Naive thymus-derived CD8-positive, alpha-beta T cell (primary cell): ENCODE measurements around the gene CHRM1. TPM values are rescaled to one million over a fixed set of nuclear protein-coding genes. Genes with fewer than 3 reads are reported as not detected.
"Not testable (repeated sequence)": the region's sequence is repeated elsewhere in the genome, so short reads cannot be mapped to it uniquely, and the experiment has no call there.

Experiments used
- ATAC-seq, 2 donors: fragments of 150-1000 bp; cut with Tn5 transposase in 1 of 2; sonication (Bioruptor Pico), chemical (Tn5 transposase) in 1 of 2; 1 replicate in 1 of 2; 2 replicates in 1 of 2; pipeline ENCODE4 v1.10.0; 2021; ENCODE audit warnings: mild to moderate bottlenecking in 2 of 2, moderate library complexity in 2 of 2
- POLR2A ChIA-PET: fragments of 350-600 bp; sonication (Branson Sonifier 250); formaldehyde crosslinking; loops from one replicate; lab custom pipeline; 2021; ENCODE audit warnings: antibody characterized with exemption; lab: Charles Lee
- DNase-seq, 10 donors: peaks; one replicate each; pipeline versions ENCODE4 v3.0.0 to v3.0.0-alpha.2; 2020 to 2022
- H3K27ac Mint-ChIP-seq, 10 donors: one replicate each; pipeline ENCODE4 v1.8.0; 2020 to 2022; ENCODE audit warnings: mild to moderate bottlenecking in 10 of 10, mixed read lengths in 10 of 10, moderate library complexity in 4 of 10, inconsistent platforms in 1 of 10
- H3K27me3 Mint-ChIP-seq, 5 donors: one replicate each; pipeline ENCODE4 v1.8.0; 2021 to 2022; ENCODE audit warnings: mixed read lengths in 5 of 5
- H3K36me3 Mint-ChIP-seq, 3 donors: one replicate each; pipeline ENCODE4 v1.8.0; 2020 to 2022; ENCODE audit warnings: mixed read lengths in 3 of 3, mild to moderate bottlenecking in 2 of 3, inconsistent platforms in 1 of 3
- H3K4me1 Mint-ChIP-seq, 4 donors: one replicate each; pipeline ENCODE4 v1.8.0; 2021 to 2022; ENCODE audit warnings: mixed read lengths in 4 of 4
- H3K4me3 Mint-ChIP-seq, 10 donors: one replicate each; pipeline ENCODE4 v1.8.0; 2020 to 2022; ENCODE audit warnings: mild to moderate bottlenecking in 10 of 10, mixed read lengths in 10 of 10, moderate library complexity in 6 of 10, inconsistent platforms in 1 of 10
- H3K9me3 Mint-ChIP-seq, 9 donors: one replicate each; pipeline ENCODE4 v1.8.0; 2020 to 2022; ENCODE audit warnings: mixed read lengths in 9 of 9, mild to moderate bottlenecking in 3 of 9, inconsistent platforms in 1 of 9, moderate library complexity in 1 of 9
- polyA plus RNA-seq, 3 donors: library from polyadenylated mRNA; unstranded; fragments of 300-500 nt; fragmentation: Illumina TruSeq; gene quantifications; one replicate each; pipeline ENCODE4 v1.2.3, GENCODE V29; 2021
- total RNA-seq, 8 experiments: library from RNA in 2 of 8; stranded (reverse) in 2 of 8; gene quantifications; one replicate each; pipeline ENCODE4 v1.2.3 and lab custom pipeline; 2021 to 2026

Gene CHRM1, protein sequence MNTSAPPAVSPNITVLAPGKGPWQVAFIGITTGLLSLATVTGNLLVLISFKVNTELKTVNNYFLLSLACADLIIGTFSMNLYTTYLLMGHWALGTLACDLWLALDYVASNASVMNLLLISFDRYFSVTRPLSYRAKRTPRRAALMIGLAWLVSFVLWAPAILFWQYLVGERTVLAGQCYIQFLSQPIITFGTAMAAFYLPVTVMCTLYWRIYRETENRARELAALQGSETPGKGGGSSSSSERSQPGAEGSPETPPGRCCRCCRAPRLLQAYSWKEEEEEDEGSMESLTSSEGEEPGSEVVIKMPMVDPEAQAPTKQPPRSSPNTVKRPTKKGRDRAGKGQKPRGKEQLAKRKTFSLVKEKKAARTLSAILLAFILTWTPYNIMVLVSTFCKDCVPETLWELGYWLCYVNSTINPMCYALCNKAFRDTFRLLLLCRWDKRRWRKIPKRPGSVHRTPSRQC
- total RNA-seq (not detected), polyA plus RNA-seq (not detected), total RNA-seq (lab: John Stamatoyannopoulos, UW) (0 reads per million in 6 experiments)

DNA sequence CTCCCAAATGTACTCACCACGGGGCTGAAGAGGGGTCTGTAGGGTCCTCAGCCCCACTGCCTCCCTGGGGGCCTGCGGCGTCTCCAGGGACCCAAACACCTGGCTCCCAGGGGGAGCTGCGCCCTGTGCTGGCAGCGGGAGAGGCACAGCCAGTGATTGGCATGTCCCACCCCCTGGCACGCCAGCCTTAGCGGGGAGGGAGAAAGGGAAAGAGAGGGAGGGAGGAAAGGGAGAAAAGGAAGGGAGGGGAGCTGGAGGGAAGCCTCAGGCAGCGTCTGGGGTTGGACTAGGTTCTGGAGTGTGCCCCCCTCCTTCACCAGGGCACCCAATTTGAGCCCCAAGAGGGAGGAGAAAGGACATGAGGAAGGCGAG, at the start of gene CHRM1:
TSS of gene CHRM1 (minus strand) at position 163 of the 372 bp plus-strand sequence. CDS start 10,263 bp downstream, outside the sequence.
- H3K27me3 Mint-ChIP-seq: peaks cover 16 to 49% (median 29%) of the 10 kb centered on the region in 5 donors
- peak within 1 kb of the TSS in 1 of 10 donors; percentile 76 for H3K4me3 Mint-ChIP-seq
- no peak for DNase-seq
- H3K9me3 Mint-ChIP-seq: no peaks in the 10 kb centered on the region
- H3K27ac Mint-ChIP-seq: peak within 1 kb of the TSS in 2 of 10 donors; percentile 40 to 59
- peaks cover 9 to 30% (median 22%) of the 10 kb centered on the region in 4 donors for H3K4me1 Mint-ChIP-seq
- POLR2A ChIA-PET: no interaction called here
- no peaks in the 10 kb centered on the region for H3K36me3 Mint-ChIP-seq
- ATAC-seq: no peak

DNA sequence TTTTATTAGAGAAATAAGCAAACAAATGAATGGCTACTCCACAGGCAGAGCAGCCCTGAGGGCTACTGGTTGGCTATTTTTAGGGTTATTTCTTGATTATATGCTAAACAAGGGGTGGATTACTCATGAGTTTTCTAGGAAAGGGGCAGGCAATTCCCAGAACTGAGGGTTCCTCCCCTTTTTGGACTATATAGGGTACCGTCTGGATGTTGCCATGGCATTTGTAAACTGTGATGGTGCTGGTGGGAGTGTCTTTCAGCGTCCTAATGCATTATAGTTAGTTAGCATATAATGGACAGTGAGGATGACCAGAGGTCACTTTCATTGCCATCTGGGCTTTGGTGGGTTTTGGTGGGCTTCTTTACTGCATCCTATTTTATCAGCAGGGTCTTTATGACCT, 44.4 kb upstream of the CHRM1 start:
- Mint-ChIP-seq H3K36me3 (peaks cover 0 to 2% (median 0%) of the 10 kb centered on the region in 3 donors), H3K4me3 (no peak overlapping the region), H3K9me3 (peaks cover 0 to 16% (median 4%) of the 10 kb centered on the region in 9 donors), H3K27ac (no peak overlapping the region), H3K4me1 (no peaks in the 10 kb centered on the region), H3K27me3 (peaks cover 8 to 39% (median 15%) of the 10 kb centered on the region in 5 donors)
- POLR2A ChIA-PET: no interaction called here
- DNase-seq (no peak), ATAC-seq (no peak)

DNA sequence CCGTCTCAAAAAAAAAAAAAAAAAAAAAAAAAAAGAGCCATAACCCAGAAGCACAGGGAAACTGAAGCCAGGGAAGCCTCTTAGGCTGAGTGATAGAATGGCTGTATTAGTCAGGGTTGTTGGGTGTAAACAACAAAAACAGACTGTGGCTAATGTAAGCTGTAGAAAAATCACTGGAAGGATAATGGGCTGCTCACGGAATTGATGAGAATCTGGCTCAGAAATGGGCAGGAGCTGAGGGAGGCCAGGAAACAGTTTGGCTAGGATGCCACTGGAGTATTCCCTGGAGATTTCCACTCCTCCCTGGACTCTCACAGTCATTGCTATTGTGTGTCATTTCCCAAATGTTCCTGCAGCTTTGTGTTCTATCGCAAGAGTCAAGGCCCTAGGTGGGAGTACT, 41.2 kb upstream of the CHRM1 start:
- no peaks in the 10 kb centered on the region for H3K36me3 Mint-ChIP-seq
- peaks cover 0 to 4% (median 0%) of the 10 kb centered on the region in 4 donors for H3K4me1 Mint-ChIP-seq
- H3K9me3 Mint-ChIP-seq: peaks cover 0 to 12% (median 4%) of the 10 kb centered on the region in 9 donors
- no peak overlapping the region for H3K27ac Mint-ChIP-seq
- no peak for ATAC-seq
- DNase-seq: no peak
- H3K27me3 Mint-ChIP-seq: peaks cover 7 to 27% (median 14%) of the 10 kb centered on the region in 5 donors
- no peak overlapping the region for H3K4me3 Mint-ChIP-seq
- POLR2A ChIA-PET: no interaction called here

DNA sequence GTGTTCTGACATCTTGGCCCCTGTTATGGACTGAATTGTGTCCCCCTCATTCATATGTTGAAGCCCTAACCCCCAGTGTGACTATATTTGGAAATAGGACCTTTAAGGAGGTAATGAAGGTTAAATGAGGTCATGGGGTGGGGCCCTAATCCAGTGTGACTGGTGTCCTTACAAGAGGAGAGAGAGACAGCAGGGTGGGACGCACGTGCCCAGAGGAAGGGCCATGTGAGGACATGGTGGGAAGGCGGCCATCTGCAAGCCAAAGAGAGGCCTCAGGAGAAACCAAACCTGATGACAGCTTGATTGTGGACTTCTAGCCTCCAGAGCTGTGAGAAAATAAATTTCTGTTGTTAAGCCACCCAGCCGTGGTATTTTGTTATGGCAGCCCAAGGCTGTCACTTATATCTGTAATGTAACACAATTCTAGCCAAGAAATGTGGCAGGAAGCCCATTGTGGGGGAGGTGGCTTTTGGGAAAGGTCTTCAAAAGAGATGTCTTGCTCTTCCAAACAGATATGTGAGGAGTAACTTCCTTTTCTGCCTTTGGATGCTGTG, 39.9 kb upstream of the CHRM1 start:
- Mint-ChIP-seq H3K4me3 (no peak overlapping the region), H3K27ac (no peak overlapping the region), H3K36me3 (no peaks in the 10 kb centered on the region), H3K27me3 (peaks cover 2 to 15% (median 12%) of the 10 kb centered on the region in 5 donors), H3K9me3 (peaks cover 0 to 2% (median 0%) of the 10 kb centered on the region in 9 donors), H3K4me1 (peaks cover 0 to 4% (median 0%) of the 10 kb centered on the region in 4 donors)
- DNase-seq (no peak), ATAC-seq (no peak)
- POLR2A ChIA-PET: no interaction called here

DNA sequence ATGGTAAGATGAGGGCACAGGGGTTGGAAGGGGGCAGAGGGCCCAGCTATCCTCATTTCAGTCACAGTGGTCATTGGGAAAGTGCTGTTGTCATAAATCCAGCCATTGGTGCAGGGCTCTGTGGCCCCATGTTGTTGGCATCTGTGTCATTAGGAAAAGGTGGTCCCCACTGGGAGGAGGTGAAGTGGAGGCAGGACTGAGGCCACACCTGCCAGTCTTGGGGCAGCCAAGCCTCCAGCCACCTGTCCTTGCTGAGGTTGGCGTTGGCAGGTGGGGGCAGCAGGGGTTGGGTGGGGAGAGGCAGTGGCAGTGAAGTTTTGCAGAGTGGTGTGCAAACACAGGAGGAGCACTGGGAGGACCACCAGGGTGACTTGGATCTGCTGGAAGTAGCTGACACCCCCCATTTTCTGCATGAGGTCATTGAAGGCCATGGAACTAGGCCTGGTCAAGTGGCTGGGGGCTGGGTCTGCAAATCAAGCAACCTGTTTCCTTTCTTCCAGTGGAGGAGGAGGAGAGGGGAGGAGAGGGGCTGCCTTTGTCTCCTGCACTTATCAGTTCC, 38.3 kb upstream of the CHRM1 start:
- no peak for ATAC-seq
- no peak overlapping the region for H3K4me3 Mint-ChIP-seq
- no peak for DNase-seq
- H3K27me3 Mint-ChIP-seq: peaks cover under 1 to 5% (median 4%) of the 10 kb centered on the region in 5 donors
- POLR2A ChIA-PET: no interaction called here
- no peak overlapping the region for H3K27ac Mint-ChIP-seq
- H3K36me3 Mint-ChIP-seq: no peaks in the 10 kb centered on the region
- H3K9me3 Mint-ChIP-seq: peaks cover 0 to 2% (median 0%) of the 10 kb centered on the region in 9 donors
- peaks cover 0 to 4% (median 0%) of the 10 kb centered on the region in 4 donors for H3K4me1 Mint-ChIP-seq

DNA sequence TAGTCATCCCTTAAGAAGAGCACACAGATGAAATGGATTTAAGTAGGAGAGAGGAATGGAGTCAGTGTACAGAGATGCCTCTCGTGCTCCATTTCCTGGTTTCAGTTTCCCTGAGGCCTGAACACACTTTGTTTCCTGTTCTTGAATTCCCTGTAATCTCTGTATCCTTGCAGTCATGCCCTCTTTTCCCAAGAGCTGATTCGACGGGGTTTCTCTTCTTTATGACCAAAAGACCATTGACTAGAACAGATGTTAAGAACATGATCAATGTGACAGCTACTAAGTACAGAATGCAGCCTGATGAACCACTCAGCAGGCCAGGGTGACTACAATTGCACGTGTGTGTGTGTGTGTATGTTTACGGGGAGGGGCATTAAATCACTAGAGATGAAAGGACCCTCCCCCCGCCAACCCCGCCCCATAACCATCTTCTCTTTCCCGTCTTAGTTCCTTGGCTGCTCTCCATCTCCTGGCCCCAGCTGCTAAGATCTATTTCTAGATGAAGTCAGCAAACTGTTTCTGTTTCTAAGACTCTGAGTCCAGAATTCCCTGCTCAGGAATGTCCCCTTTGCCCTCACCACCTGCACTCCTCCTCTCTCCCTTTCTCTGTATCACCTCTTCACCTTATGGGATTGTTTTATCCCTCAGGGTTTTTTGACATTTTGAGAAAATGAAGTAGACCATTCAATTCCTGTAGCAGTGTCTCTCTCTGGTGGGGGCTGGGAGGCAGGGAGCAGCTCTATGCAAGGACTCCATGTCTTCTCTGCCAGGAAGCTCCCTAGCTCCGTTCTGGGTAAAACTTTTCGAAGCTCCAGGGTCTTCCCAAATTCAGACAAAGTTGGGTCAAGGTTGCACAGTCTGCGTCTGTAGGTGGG, 37.6 kb upstream of the CHRM1 start:
- peaks cover 0 to 2% (median 0%) of the 10 kb centered on the region in 9 donors for H3K9me3 Mint-ChIP-seq
- no peaks in the 10 kb centered on the region for H3K36me3 Mint-ChIP-seq
- H3K4me3 Mint-ChIP-seq: no peak overlapping the region
- POLR2A ChIA-PET: no interaction called here
- H3K4me1 Mint-ChIP-seq: peaks cover 0 to 4% (median 0%) of the 10 kb centered on the region in 4 donors
- ATAC-seq: no peak
- H3K27ac Mint-ChIP-seq: no peak overlapping the region
- peaks cover 3 to 10% (median 7%) of the 10 kb centered on the region in 5 donors for H3K27me3 Mint-ChIP-seq
- no peak for DNase-seq

DNA sequence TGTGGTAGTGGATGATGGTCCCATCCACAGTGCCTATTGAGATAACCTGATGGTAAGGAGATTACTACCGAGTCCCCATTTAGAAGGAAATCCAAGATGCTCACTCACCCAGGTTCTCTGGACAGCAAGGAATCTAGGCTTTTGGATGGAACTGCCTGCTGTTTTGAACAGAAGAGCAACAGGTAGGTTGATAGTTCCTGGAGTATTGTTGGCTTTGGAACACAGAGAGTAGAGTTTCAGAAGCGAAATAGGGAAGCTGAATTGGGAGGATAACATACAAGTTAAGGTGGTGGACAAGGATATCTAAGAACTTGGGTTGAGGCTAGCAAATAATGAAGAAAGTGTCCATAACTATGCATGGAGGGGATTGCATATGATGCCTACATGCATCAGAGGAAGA, 36.0 kb upstream of the CHRM1 start:
- H3K27ac Mint-ChIP-seq: no peak overlapping the region
- no peak for DNase-seq
- no peaks in the 10 kb centered on the region for H3K36me3 Mint-ChIP-seq
- H3K9me3 Mint-ChIP-seq: peaks cover 0 to 2% (median 0%) of the 10 kb centered on the region in 9 donors
- ATAC-seq: no peak
- H3K4me3 Mint-ChIP-seq: no peak overlapping the region
- H3K4me1 Mint-ChIP-seq: peaks cover 0 to 4% (median 0%) of the 10 kb centered on the region in 4 donors
- POLR2A ChIA-PET: no interaction called here
- H3K27me3 Mint-ChIP-seq: peaks cover 3 to 10% (median 6%) of the 10 kb centered on the region in 5 donors

DNA sequence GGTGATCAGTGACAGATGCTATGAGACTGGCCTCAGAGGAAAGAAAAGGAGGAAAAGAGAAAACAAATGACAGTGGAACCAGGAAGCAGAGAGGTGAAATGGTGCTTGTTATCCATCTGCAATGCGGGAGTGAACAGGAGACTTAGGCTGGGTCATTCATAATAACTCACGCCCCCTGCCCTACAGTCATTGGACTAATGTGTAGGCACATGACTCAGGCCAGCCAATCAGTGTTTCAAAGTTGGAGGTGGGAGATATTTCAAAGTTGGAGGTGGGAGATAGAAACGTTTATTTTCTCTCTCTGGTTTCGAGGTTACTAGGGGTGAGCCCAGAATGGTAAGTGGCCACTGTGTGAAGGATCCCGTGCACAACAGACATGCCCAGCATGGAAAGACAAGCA, 33.3 kb upstream of the CHRM1 start:
- Mint-ChIP-seq H3K36me3 (no peaks in the 10 kb centered on the region), H3K4me1 (peaks cover 0 to 4% (median 0%) of the 10 kb centered on the region in 4 donors), H3K27ac (no peak overlapping the region)

DNA sequence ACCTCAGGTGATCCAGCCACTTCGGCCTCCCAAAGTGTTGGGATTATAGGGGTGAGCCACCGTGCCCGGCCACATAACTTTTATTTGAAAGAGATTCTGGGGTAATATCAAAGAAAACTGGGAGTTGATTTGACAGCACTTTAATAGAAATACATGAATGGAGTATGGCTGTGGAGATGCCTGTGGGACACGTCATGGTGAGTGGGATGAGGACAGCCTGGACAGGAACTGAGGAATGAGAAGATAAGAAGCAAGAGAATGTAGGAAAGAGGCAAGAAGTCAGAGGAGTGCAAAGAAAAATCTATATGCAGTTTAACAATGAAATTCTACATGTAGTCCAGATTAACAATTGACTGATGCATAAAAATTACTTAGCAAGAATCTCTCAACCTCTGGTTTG, 32.6 kb upstream of the CHRM1 start:
- Mint-ChIP-seq H3K9me3 (no peaks in the 10 kb centered on the region), H3K27me3 (peaks cover 6 to 22% (median 11%) of the 10 kb centered on the region in 5 donors), H3K4me1 (peaks cover 0 to 4% (median 0%) of the 10 kb centered on the region in 4 donors), H3K27ac (no peak overlapping the region), H3K4me3 (no peak overlapping the region), H3K36me3 (no peaks in the 10 kb centered on the region)
- DNase-seq (no peak), ATAC-seq (no peak)
- POLR2A ChIA-PET: no interaction called here

More for the DNA sequence above, 33.3 kb upstream of the CHRM1 start:
- POLR2A ChIA-PET: no interaction called here
- H3K27me3 Mint-ChIP-seq: peaks cover 6 to 22% (median 12%) of the 10 kb centered on the region in 5 donors
- no peaks in the 10 kb centered on the region for H3K9me3 Mint-ChIP-seq
- DNase-seq: no peak
- no peak overlapping the region for H3K4me3 Mint-ChIP-seq
- no peak for ATAC-seq

DNA sequence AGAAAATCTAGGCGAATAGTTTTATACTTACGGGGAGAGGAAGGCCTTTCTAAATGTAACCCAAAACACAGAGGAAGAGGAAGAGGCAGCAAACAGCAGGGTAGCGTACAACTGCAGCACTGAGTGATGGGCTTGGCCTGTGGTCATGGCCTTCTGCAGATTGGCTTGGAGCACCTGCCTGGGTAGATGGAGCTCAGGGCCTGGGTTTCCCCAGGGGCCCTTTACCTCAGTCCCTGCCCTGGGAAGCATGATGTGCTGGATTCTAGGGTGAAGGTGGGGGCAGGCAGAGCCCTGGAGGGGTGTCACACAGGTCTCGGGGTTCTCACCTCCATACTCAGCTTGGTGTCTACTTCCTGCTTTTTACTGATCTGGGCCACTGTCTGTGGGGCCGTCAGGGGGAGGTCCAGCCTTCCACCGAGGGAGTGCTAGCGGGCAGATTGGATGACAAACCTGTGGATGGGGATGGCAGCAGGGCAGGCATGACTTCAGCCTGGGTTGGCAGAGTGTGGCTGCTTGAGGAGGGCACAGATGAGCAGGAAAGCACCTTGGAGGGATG, 27.7 kb upstream of the CHRM1 start:
- Mint-ChIP-seq H3K9me3 (no peaks in the 10 kb centered on the region), H3K27me3 (peaks cover 5 to 25% (median 15%) of the 10 kb centered on the region in 5 donors), H3K4me3 (no peak overlapping the region), H3K4me1 (no peaks in the 10 kb centered on the region), H3K36me3 (no peaks in the 10 kb centered on the region), H3K27ac (no peak overlapping the region)
- POLR2A ChIA-PET: no interaction called here
- DNase-seq (no peak), ATAC-seq (no peak)

DNA sequence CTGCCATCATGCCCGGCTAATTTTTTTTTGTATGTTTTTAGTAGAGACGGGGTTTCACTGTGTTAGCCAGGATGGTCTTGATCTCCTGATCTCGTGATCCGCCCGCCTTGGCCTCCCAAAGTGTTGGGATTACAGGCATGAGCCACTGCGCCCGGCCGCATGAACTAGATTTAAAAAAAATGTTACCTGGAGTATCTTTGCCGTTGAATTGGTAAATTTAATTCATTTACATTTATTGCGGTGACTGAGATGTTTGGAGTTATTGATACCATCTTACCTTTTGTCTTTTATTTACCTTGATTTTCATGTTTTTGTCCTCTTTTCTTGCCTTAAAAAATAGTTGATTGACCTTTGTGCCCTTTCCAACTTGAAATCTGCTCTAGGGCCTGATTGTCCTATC, 24.4 kb upstream of the CHRM1 start:
- ATAC-seq, H3K4me3 Mint-ChIP-seq, H3K36me3 Mint-ChIP-seq, POLR2A ChIA-PET, H3K4me1 Mint-ChIP-seq, DNase-seq, H3K27ac Mint-ChIP-seq, H3K9me3 Mint-ChIP-seq: not testable (repeated sequence)
- H3K27me3 Mint-ChIP-seq: peaks cover 5 to 20% (median 11%) of the 10 kb centered on the region in 5 donors

DNA sequence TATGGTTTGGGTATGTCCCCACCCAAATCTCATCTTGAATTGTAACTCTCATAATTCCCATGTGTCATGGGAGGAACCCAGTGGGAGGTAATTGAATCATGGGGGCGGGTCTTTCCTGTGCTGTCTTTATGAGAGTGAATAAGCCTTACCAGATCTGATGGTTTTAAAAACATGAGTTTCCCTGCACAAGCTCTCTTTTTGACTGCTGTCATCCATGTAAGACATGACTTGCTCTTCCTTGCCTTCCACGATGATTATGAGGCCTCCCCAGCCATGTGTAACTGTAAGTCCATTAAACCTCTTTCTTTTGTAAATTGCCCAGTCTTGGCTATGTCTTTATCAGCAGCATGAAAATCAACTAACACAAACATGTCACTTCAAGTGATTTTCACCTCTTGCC, 16.4 kb upstream of the CHRM1 start:
- DNase-seq, H3K36me3 Mint-ChIP-seq, POLR2A ChIA-PET, H3K4me1 Mint-ChIP-seq, H3K27ac Mint-ChIP-seq, H3K4me3 Mint-ChIP-seq, ATAC-seq: not testable (repeated sequence)
- Mint-ChIP-seq H3K9me3 (peaks cover 0 to 13% (median 0%) of the 10 kb centered on the region in 9 donors), H3K27me3 (peaks cover 0 to 12% (median 3%) of the 10 kb centered on the region in 5 donors)
